PFSK-1 (cell line): ENCODE results near the gene RAP1GAP.

Source experiments
- FOXP2 ChIP-seq: optimal IDR thresholded peaks from 2 replicates; pipeline ENCODE3; 2011; ENCODE audit warnings: borderline replicate concordance, control low read depth, inconsistent platforms; ENCODE audit not compliant: insufficient read depth; ENCODE audit errors: extremely low read length, extremely low read depth
- POLR2AphosphoS5 ChIP-seq: IDR thresholded peaks from 2 replicates; pipeline ENCODE4 v1.6.1; 2012; ENCODE audit warnings: low read depth, mild to moderate bottlenecking, control low read depth, low read length, moderate library complexity
- REST ChIP-seq, 2 experiments: IDR thresholded peaks; 2 replicates each; pipeline versions ENCODE4 v1.6.1 to v1.8.0; 2011 to 2012; ENCODE audit warnings: low read depth in 2 of 2, low read length in 2 of 2, control low read depth in 1 of 2, inconsistent platforms in 1 of 2, mild to moderate bottlenecking in 1 of 2, moderate library complexity in 1 of 2; ENCODE audit not compliant: insufficient read depth in 1 of 2
- SIN3A ChIP-seq: IDR thresholded peaks from 2 replicates; pipeline ENCODE4 v1.6.1; 2012; ENCODE audit warnings: mild to moderate bottlenecking, low read length, moderate library complexity, borderline replicate concordance; ENCODE audit not compliant: insufficient read depth
- TAF1 ChIP-seq: IDR thresholded peaks from 2 replicates; pipeline ENCODE4 v1.6.1; 2012; ENCODE audit warnings: low read length, control low read depth, borderline replicate concordance; ENCODE audit not compliant: insufficient read depth

The RAP1GAP gene

GRCh38 chr1:21550866-21551475, 118.2 kb downstream of the RAP1GAP start:
- TF ChIP-seq SIN3A (no peak), TAF1 (no peak), POLR2AphosphoS5 (no peak), REST (IDR thresholded peaks at IDR 0.05; ENCODE audit: insufficient read depth in 1 of 2, low read depth in 2 of 2, low read length in 2 of 2) (no peak), FOXP2 (no peak)

- TF ChIP-seq TAF1 (no peak), FOXP2 (no peak), REST (IDR thresholded peaks at IDR 0.05; ENCODE audit: insufficient read depth in 1 of 2, low read depth in 2 of 2, low read length in 2 of 2) (no peak), SIN3A (no peak), POLR2AphosphoS5 (no peak)
Measured at GRCh38 chr1:21550097-21550496, 119.1 kb downstream of the RAP1GAP start.

- TF ChIP-seq REST (IDR thresholded peaks at IDR 0.05; ENCODE audit: insufficient read depth in 1 of 2, low read depth in 2 of 2, low read length in 2 of 2) (no peak), SIN3A (no peak), POLR2AphosphoS5 (no peak), FOXP2 (no peak), TAF1 (no peak)
Measured at GRCh38 chr1:21547876-21548275, 121.3 kb downstream of the RAP1GAP start.
